H9 (cell line): Measurements from ENCODE around the gene CRISPLD2. TPM values are rescaled to one million over a fixed set of nuclear protein-coding genes. Genes with fewer than 3 reads are reported as not detected.
A peak's percentile ranks its signal among the peaks of the same experiment; 100 is the strongest.
"Not testable (repeated sequence)": the region's sequence is repeated elsewhere in the genome, so short reads cannot be mapped to it uniquely, and the experiment has no call there.

ENCODE experiments used
- DNase-seq: peaks from one replicate; pipeline ENCODE4 v3.0.0-alpha.2; 2017
- H2AFZ ChIP-seq: one replicate; pipeline ENCODE4 v1.6.1; 2013; ENCODE audit warnings: mild to moderate bottlenecking, low read length, control low read depth, moderate library complexity
- H2AK5ac ChIP-seq: 2 replicates; pipeline ENCODE4 v1.6.1; 2013; ENCODE audit warnings: low read length, control low read depth, mixed read lengths; ENCODE audit not compliant: insufficient read length
- H2BK120ac ChIP-seq: one replicate; pipeline ENCODE4 v1.6.1; 2013; ENCODE audit warnings: low read depth, mild to moderate bottlenecking, low read length, control low read depth, inconsistent platforms; ENCODE audit not compliant: poor library complexity, severe bottlenecking
- H2BK12ac ChIP-seq: 2 replicates; pipeline ENCODE4 v1.6.1; 2013; ENCODE audit warnings: low read length, control low read depth, mixed read lengths, low read depth; ENCODE audit not compliant: insufficient read length
- H2BK15ac ChIP-seq: 2 replicates; pipeline ENCODE4 v1.6.1; 2013; ENCODE audit warnings: low read depth, low read length, control low read depth
- H2BK20ac ChIP-seq: one replicate; pipeline ENCODE4 v1.6.1; 2013; ENCODE audit warnings: low read depth, mild to moderate bottlenecking, low read length, control low read depth, inconsistent platforms; ENCODE audit not compliant: poor library complexity, severe bottlenecking
- H2BK5ac ChIP-seq: 2 replicates; pipeline ENCODE4 v1.6.1; 2013; ENCODE audit warnings: low read length, control low read depth, mixed read lengths; ENCODE audit not compliant: insufficient read length
- H3K14ac ChIP-seq: 2 replicates; pipeline ENCODE4 v1.6.1; 2013; ENCODE audit warnings: low read length, control low read depth; ENCODE audit not compliant: insufficient read depth
- H3K18ac ChIP-seq: 2 replicates; pipeline ENCODE4 v1.6.1; 2013; ENCODE audit warnings: low read depth, mild to moderate bottlenecking, mixed read lengths, low read length, control low read depth; ENCODE audit not compliant: insufficient read length
- H3K23ac ChIP-seq: 2 replicates; pipeline ENCODE4 v1.6.1; 2013; ENCODE audit warnings: low read length, control low read depth, mixed read lengths, low read depth; ENCODE audit not compliant: insufficient read length
- H3K23me2 ChIP-seq: 2 replicates; pipeline ENCODE4 v1.6.1; 2013; ENCODE audit warnings: low read depth, mild to moderate bottlenecking, mixed read lengths, low read length, control low read depth; ENCODE audit not compliant: insufficient read length, poor library complexity, severe bottlenecking
- H3K27ac ChIP-seq: 2 replicates; pipeline ENCODE4 v1.5.1; 2013; ENCODE audit warnings: low read length, control low read depth, mixed read lengths, low read depth; ENCODE audit not compliant: insufficient read length
- H3K27me3 ChIP-seq: 2 replicates; pipeline ENCODE4 v1.6.1; 2013; ENCODE audit warnings: low read length, control low read depth, inconsistent platforms; ENCODE audit not compliant: insufficient read depth
- H3K4ac ChIP-seq: 2 replicates; pipeline ENCODE4 v1.6.1; 2013; ENCODE audit warnings: low read depth, mild to moderate bottlenecking, control low read depth, inconsistent platforms, low read length, moderate library complexity
- H3K4me1 ChIP-seq: 2 replicates; pipeline ENCODE4 v1.6.1; 2013; ENCODE audit warnings: low read length, control low read depth, inconsistent platforms; ENCODE audit not compliant: insufficient read depth
- H3K4me2 ChIP-seq: 2 replicates; pipeline ENCODE4 v1.6.1; 2013; ENCODE audit warnings: low read length, control low read depth, mixed read lengths; ENCODE audit not compliant: insufficient read length, insufficient read depth
- H3K56ac ChIP-seq: 2 replicates; pipeline ENCODE4 v1.6.1; 2013; ENCODE audit warnings: low read depth, mild to moderate bottlenecking, mixed read lengths, low read length, control low read depth; ENCODE audit not compliant: insufficient read length
- H3K79me1 ChIP-seq: 2 replicates; pipeline ENCODE4 v1.6.1; 2013; ENCODE audit warnings: low read depth, mild to moderate bottlenecking, moderate library complexity, low read length, control low read depth, inconsistent platforms; ENCODE audit not compliant: insufficient read depth, poor library complexity, severe bottlenecking
- H3K79me2 ChIP-seq: 2 replicates; pipeline ENCODE4 v1.6.1; 2013; ENCODE audit warnings: low read length, control low read depth, inconsistent platforms; ENCODE audit not compliant: insufficient read depth
- H3K9ac ChIP-seq: 2 replicates; pipeline ENCODE4 v1.6.1; 2013; ENCODE audit warnings: low read length, control low read depth, mixed read lengths; ENCODE audit not compliant: insufficient read length; ENCODE audit errors: extremely low read depth
- H3K9me3 ChIP-seq: one replicate; pipeline ENCODE4 v1.6.1; 2013; ENCODE audit warnings: low read depth, low read length, inconsistent platforms; ENCODE audit not compliant: control insufficient read depth
- H3T11ph ChIP-seq: one replicate; pipeline ENCODE4 v1.6.1; 2013; ENCODE audit warnings: mild to moderate bottlenecking, low read length, control low read depth, inconsistent platforms
- H4K20me1 ChIP-seq: one replicate; pipeline ENCODE4 v1.6.1; 2013; ENCODE audit not compliant: control insufficient read depth, insufficient read length, insufficient read depth
- H4K5ac ChIP-seq: 2 replicates; pipeline ENCODE4 v1.6.1; 2013; ENCODE audit warnings: low read depth, mild to moderate bottlenecking, mixed read lengths, low read length, control low read depth; ENCODE audit not compliant: insufficient read length
- H4K8ac ChIP-seq: replicated peaks from 2 replicates; pipeline ENCODE4 v1.6.1; 2013; ENCODE audit warnings: low read length, control low read depth, mixed read lengths, low read depth; ENCODE audit not compliant: insufficient read length
- H4K91ac ChIP-seq: 2 replicates; pipeline ENCODE4 v1.6.1; 2013; ENCODE audit warnings: low read depth, mild to moderate bottlenecking, moderate library complexity, mixed read lengths, low read length, control low read depth; ENCODE audit not compliant: insufficient read length
- H3K27ac Mint-ChIP-seq, 3 experiments: 2 replicates in 2 of 3; 3 replicates in 1 of 3; pipeline ENCODE4 v1.8.0; 2020 to 2021; ENCODE audit warnings: mixed read lengths in 3 of 3, mild to moderate bottlenecking in 1 of 3, moderate library complexity in 1 of 3
- H3K27me3 Mint-ChIP-seq: 2 replicates; pipeline ENCODE4 v1.8.0; 2021; ENCODE audit warnings: low read depth, mild to moderate bottlenecking, moderate library complexity, mixed read lengths
- H3K36me3 Mint-ChIP-seq, 3 experiments: 2 replicates in 2 of 3; 3 replicates in 1 of 3; pipeline ENCODE4 v1.8.0; 2020 to 2021; ENCODE audit warnings: low read depth in 3 of 3, mixed read lengths in 3 of 3; ENCODE audit not compliant: insufficient read depth in 1 of 3
- H3K4me1 Mint-ChIP-seq, 2 experiments: 2 replicates each; pipeline ENCODE4 v1.8.0; 2020; ENCODE audit warnings: mixed read lengths in 2 of 2
- H3K4me3 Mint-ChIP-seq, 2 experiments: 2 replicates in 1 of 2; 3 replicates in 1 of 2; pipeline ENCODE4 v1.8.0; 2020 to 2021; ENCODE audit warnings: mild to moderate bottlenecking in 2 of 2, mixed read lengths in 2 of 2, moderate library complexity in 1 of 2
- H3K9me3 Mint-ChIP-seq, 2 experiments: 2 replicates in 1 of 2; 3 replicates in 1 of 2; pipeline ENCODE4 v1.8.0; 2020; ENCODE audit warnings: mild to moderate bottlenecking in 2 of 2, mixed read lengths in 2 of 2, moderate library complexity in 1 of 2
- WGBS: extraction: QIAGEN DNeasy Blood & Tissue Kit; methylation state at CpG from one replicate; pipeline ENCODE4 v1.1.7; 2013; ENCODE audit warnings: missing lambda C conversion rate, low lambda C conversion rate, mixed read lengths; ENCODE audit not compliant: insufficient read length; ENCODE audit errors: extremely low coverage; 5-methylcytosine and 5-hydroxymethylcytosine counted together
- total RNA-seq: library from RNA; stranded (reverse); gene quantifications from 2 replicates; pipeline ENCODE4 v1.2.1, GENCODE V29; 2021
- TF ChIP-seq, protein P1 (sequence below): fragments of 200-600 bp; sonication (generic); conservative IDR thresholded peaks from 3 replicates; pipeline ENCODE4 v1.8.0; 2021; ENCODE audit warnings: antibody characterized with exemption, mild to moderate bottlenecking

Gene CRISPLD2
- total RNA-seq, 1 experiment from 2014 or later = 2.3 TPM

DNA sequence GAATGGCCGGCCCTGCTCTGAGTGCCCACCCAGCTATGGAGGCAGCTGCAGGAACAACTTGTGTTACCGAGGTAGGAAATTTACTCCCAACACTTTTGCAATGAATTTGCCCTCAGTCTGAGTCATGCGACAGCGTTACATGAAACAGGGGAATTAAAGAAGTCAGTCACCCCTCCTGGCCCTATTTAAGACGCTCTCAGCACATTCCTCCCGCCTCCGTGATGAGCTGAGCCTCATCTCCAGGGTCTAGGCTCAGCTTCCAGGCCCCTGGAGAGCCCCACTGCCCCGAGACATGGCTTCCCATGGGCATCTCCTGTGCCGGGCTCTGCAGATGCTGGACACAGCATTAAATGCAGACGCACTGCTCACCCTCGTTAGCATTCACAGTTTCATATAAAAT is 35.0 kb downstream of the CRISPLD2 start:
- Mint-ChIP-seq H3K36me3 (peaks cover 3 to 19% (median 11%) of the 10 kb centered on the region in 3 experiments), H3K4me3 (no peak overlapping the region), H3K4me1 (no peaks in the 10 kb centered on the region), H3K27me3 (peaks cover 15% of the 10 kb centered on the region), H3K27ac (peak overlapping the region in 2 of 3 experiments; percentile 14 to 59; a peak in 2 of 7 replicates), H3K9me3 (peaks cover 4 to 6% of the 10 kb centered on the region in 2 experiments; a peak in 4 of 5 replicates)
- Histone ChIP-seq H2BK20ac (no peak overlapping the region), H3K27me3 (no peaks in the 10 kb centered on the region), H3K14ac (no peak overlapping the region), H2BK120ac (no peak overlapping the region), H4K91ac (no peak overlapping the region), H3K27ac (no peak overlapping the region), H2AK5ac (no peak overlapping the region), H3K9ac (no peak overlapping the region), H2AFZ (no peak overlapping the region), H3T11ph (no peak overlapping the region), H2BK15ac (no peak overlapping the region), H4K20me1 (no peaks in the 10 kb centered on the region), H3K79me2 (no peaks in the 10 kb centered on the region), H4K8ac (no peak overlapping the region), H3K23me2 (no peaks in the 10 kb centered on the region), H3K4me2 (no peak overlapping the region), H3K56ac (no peak overlapping the region), H3K4me1 (no peaks in the 10 kb centered on the region), H3K4ac (no peak overlapping the region), H2BK12ac (no peak overlapping the region), H4K5ac (no peak overlapping the region), H3K23ac (no peak overlapping the region), H2BK5ac (no peak overlapping the region), H3K79me1 (no peaks in the 10 kb centered on the region), H3K18ac (no peak overlapping the region), H3K9me3 (no peaks in the 10 kb centered on the region)
- TF ChIP-seq, protein P1, sequence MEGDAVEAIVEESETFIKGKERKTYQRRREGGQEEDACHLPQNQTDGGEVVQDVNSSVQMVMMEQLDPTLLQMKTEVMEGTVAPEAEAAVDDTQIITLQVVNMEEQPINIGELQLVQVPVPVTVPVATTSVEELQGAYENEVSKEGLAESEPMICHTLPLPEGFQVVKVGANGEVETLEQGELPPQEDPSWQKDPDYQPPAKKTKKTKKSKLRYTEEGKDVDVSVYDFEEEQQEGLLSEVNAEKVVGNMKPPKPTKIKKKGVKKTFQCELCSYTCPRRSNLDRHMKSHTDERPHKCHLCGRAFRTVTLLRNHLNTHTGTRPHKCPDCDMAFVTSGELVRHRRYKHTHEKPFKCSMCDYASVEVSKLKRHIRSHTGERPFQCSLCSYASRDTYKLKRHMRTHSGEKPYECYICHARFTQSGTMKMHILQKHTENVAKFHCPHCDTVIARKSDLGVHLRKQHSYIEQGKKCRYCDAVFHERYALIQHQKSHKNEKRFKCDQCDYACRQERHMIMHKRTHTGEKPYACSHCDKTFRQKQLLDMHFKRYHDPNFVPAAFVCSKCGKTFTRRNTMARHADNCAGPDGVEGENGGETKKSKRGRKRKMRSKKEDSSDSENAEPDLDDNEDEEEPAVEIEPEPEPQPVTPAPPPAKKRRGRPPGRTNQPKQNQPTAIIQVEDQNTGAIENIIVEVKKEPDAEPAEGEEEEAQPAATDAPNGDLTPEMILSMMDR = no peak
- no peak for DNase-seq
- WGBS = no CpG with 5 or more reads among the region's 11 CpGs

DNA sequence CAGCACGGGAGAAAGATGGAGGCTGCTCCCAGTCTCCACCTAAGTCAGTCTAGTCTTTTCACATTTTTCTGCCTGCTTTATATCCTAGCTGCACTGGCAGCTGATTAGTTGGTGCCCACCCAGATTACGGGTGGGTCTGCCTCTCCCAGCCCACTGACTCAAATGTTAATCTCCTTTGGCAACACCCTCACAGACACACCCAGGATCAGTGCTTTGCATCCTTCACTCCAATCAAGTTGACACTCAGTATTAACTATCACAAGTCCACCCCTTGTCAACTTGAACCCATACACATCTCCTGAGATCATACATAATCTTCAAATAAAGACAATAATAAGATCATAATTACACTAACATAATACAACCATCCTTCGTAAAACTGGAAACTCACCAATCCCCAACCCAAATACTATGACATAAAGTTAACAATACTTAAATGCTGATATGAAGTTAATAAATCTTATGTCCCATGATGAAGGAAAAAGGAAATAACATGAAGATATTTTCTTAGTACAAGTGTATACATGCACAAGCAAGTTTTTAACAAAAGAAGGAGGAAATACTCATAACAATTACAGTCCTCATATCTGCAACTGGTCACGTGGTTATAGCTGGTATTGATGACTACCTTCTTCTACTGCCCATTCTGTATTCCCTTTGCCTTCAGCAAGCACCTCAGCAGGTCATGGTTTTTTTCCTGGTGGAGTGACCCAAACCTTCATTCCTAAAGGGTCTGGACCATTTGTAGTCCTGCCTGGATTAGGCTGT is 35.8 kb downstream of the CRISPLD2 start:
- H3K36me3 Mint-ChIP-seq = peaks cover 8 to 21% (median 15%) of the 10 kb centered on the region in 3 experiments
- H4K5ac ChIP-seq, H3K27ac Mint-ChIP-seq, H3K9me3 ChIP-seq, H3K9ac ChIP-seq, H2BK120ac ChIP-seq, H3K23me2 ChIP-seq, H3K4ac ChIP-seq, H3K27me3 ChIP-seq, H3K14ac ChIP-seq, H3K4me1 ChIP-seq, H3K79me1 ChIP-seq, H4K20me1 ChIP-seq, H3K18ac ChIP-seq, H2BK12ac ChIP-seq, H3K56ac ChIP-seq, H4K8ac ChIP-seq, H3K4me2 ChIP-seq, H2BK5ac ChIP-seq, H3T11ph ChIP-seq, H2BK15ac ChIP-seq, H3K79me2 ChIP-seq, H2AK5ac ChIP-seq, H3K4me1 Mint-ChIP-seq, H4K91ac ChIP-seq, H3K4me3 Mint-ChIP-seq, H3K23ac ChIP-seq, H2AFZ ChIP-seq, DNase-seq, H3K27ac ChIP-seq, H2BK20ac ChIP-seq: not testable (repeated sequence)
- peaks cover 11 to 13% of the 10 kb centered on the region in 2 experiments for H3K9me3 Mint-ChIP-seq
- no CpG with 5 or more reads among the region's 4 CpGs for WGBS
- peaks cover 14% of the 10 kb centered on the region for H3K27me3 Mint-ChIP-seq
